GM18517 (cell line): ENCODE measurements around the gene AAMDC.
"Not testable (repeated sequence)": the region's sequence is repeated elsewhere in the genome, so short reads cannot be mapped to it uniquely, and the experiment has no call there.

Experiments
- ATAC-seq: cut with Tn5 transposase; IDR thresholded peaks from one replicate; pipeline ENCODE4 v1.9.1; 2021; ENCODE audit warnings: mild to moderate bottlenecking, moderate library complexity; ENCODE audit not compliant: unreplicated experiment

AAMDC gene

DNA sequence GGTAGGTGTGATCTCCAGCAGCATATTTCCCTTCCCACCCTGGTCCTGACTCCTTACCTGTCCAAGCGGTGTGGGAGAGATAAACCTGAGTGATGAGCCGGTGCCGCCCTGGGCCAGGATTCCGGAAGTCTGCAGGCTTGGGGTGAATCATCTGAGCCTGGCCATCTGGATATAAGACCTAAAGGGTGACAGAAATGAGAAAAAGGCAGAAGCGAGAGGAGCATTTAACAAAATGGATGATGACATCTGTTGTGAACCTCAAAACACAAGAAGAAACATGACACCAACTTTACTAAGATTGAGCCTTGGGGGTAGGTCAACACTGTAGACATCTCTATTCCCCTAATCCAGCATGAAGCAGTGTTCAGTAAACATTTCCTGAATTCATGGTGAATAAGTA is 62.8 kb downstream of the AAMDC start:
- no peak for ATAC-seq

- no peak for ATAC-seq
Observed at GRCh38 chr11:77884186-77884828, 63.4 kb downstream of the AAMDC start.

- no peak for ATAC-seq
Observed at GRCh38 chr11:77884829-77885190, 63.9 kb downstream of the AAMDC start.

DNA sequence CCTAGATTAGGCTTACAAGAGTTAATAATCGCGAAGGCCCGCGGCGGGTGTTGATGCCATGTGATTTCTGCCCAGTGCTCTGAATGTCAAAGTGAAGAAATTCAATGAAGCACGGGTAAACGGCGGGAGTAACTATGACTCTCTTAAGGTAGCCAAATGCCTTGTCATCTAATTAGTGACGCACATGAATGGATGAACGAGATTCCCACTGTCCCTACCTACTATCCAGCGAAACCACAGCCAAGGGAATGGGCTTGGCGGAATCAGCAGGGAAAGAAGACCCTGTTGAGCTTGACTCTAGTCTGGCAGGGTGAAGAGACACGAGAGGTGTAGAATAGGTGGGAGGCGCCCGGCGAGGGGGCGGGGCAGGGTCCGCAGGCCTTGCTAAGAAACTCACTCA is 65.5 kb downstream of the AAMDC start:
- no peak for ATAC-seq

DNA sequence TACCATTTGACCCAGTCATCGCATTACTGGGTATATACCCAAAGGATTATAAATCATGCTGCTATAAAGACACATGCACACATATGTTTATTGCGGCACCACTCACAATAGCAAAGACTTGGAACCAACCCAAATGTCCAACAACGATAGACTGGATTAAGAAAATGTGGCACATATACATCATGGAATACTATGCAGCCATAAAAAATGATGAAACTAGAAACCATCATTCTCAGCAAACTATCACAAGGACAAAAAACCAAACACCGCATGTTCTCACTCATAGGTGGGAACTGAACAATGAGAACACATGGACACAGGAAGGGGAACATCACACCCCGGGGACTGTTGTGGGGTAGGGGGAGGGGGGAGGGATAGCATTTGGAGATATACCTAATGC is 68.1 kb downstream of the AAMDC start:
- not testable (repeated sequence) for ATAC-seq

DNA sequence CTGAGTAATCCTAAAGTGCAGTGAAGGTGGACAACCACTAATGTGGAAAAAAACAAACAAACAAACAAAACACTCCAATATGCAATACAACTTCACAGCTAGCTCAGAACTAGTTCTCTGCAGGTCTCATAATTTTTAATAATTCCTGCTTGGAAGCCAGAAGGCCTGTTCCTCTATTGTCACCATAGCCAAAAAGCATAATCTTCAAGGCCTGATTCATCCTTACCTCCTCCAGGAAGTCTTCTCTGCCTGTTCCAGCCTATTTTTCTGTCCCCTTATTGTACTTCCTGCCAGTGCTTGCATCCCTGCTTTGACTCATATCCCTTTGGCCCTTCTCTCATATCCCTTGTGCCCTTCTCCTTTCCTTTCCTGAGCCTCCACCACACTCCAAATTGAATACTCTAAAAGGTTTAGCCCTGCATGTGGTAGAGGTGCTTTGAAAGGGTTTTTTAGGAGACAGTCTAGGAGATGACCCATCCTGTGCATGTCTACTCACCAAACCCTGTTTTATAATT is 69.2 kb downstream of the AAMDC start:
- ATAC-seq = not testable (repeated sequence)

DNA sequence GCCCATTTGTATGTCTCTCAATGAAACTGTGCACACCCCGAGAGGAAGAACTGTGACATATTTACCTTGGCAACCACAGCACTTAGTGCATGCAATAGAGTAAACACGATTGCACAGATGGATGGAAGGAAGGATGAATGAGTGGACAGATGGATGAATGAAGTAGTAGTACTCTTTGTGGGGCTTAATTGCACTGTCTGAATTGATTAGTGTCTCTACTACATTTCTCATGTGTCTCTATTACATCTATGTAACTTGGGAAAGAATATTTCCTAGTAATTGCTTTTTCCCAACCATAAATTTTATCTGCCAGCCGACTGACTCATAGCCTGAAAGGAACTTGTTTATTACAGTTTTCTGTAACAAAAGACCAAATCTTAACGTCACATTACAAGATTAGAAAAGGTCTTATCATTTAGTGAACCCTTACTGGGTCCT is 69.7 kb downstream of the AAMDC start:
- ATAC-seq = not testable (repeated sequence)

DNA sequence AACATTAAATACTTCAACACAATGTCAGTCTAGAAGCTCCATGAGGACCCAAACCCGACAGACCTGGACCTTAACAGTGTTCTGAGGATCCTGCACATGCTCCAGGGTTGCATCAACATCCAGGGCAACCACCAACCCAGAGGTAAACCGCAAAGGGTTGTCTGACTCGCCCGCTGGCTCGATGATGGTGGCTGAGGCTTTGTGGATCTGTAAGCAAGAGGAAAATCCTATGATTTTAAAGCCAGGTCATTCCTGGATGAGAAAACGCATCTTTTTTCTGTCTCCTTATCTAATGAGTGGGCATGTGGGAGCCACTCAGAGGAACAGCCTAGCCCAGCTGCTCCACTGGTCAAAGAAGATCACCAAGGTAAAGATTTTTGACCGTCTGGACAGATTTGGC is 70.3 kb downstream of the AAMDC start:
- ATAC-seq = not testable (repeated sequence)

DNA sequence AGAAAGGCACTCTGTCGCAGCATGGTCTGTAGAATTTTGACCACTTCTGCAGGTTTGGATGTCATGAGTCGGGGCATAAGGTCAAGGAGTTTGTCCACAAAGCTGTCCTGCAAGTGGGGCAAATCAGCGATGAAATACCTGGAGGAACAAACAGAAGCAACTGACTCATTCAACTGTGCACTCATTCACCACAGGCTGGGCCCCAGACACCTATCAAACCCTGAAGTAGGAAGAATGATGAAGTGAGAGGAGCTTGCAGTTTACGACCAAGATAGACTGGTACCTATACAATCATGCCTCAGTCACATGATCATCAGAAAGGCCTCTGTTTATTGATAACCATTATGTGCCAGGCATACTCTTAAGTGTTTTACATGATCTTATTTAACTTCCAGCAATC is 70.8 kb downstream of the AAMDC start:
- not testable (repeated sequence) for ATAC-seq

- ATAC-seq = not testable (repeated sequence)
Observed at GRCh38 chr11:77894949-77895348, 74.0 kb downstream of the AAMDC start.

DNA sequence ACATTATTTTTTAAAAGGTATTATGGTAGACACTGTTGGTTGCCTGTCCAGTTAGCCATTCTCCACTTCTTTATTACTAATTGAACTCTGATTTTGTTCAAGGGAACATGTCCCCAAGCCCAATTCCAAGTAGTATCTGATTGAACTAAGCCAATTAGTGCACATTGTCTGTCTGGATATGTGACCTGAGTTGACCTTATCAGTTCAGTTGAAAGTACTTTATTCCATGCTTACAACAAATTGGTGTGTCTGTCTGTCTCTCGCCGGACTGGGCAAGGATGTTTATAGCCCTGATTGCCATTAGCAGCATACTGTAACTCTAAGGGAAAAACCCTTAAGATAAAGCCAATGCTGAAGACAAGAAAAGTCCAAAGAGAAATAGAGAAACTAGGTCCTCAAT is 87.9 kb downstream of the AAMDC start:
- ATAC-seq = no peak

GRCh38 chr11:77909277-77909676 is 88.3 kb downstream of the AAMDC start:
- ATAC-seq = no peak

- not testable (repeated sequence) for ATAC-seq
Observed at GRCh38 chr11:77910828-77911227, 89.9 kb downstream of the AAMDC start.

- ATAC-seq = not testable (repeated sequence)
Observed at GRCh38 chr11:77913608-77914306, 92.8 kb downstream of the AAMDC start.

DNA sequence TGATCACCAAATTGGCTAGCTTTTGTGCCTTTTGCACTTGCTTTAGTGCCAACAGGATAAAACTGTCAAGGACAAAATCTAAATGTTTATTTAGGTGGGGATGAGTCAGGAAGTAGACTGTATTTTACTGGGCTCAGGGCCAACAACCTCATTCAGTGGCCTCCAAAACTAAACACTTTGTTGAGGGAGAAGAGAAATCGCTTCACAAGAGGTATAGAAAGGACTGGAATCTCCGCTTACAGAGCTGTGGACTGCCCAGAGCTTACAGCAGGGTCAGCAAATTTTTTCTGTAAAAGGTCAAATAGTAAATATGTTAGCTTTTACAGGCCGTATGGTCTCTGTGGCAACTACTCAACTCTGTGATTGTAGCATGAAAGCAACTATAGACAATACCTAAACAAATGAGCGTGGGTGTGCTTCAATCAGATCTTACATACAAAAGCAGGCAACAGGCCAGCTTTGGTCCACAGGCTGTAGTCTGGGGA is 93.4 kb downstream of the AAMDC start:
- ATAC-seq = not testable (repeated sequence)

- not testable (repeated sequence) for ATAC-seq
Observed at GRCh38 chr11:77917713-77918112, 96.8 kb downstream of the AAMDC start.
